Activated T-helper 17 cell treated with anti-CD3 and anti-CD28 coated beads, Interleukin-2, amount 50 U/mL, for 72 hours (primary cell): ENCODE measurements around the gene TMEM238L. TPM values are rescaled to one million over a fixed set of nuclear protein-coding genes. Genes with fewer than 3 reads are reported as not detected.
"Not testable (repeated sequence)": the region's sequence is repeated elsewhere in the genome, so short reads cannot be mapped to it uniquely, and the experiment has no call there.

Experiments used
- ATAC-seq: fragments of 150-1000 bp; cut with Tn5 transposase; replicated peaks from 2 replicates; pipeline ENCODE4 v1.10.0; 2021; ENCODE audit warnings: mild to moderate bottlenecking, moderate library complexity
- H3K27ac Mint-ChIP-seq: one replicate; pipeline ENCODE4 v1.8.0; 2022; ENCODE audit warnings: mixed read lengths
- H3K27me3 Mint-ChIP-seq: one replicate; pipeline ENCODE4 v1.8.0; 2022; ENCODE audit warnings: mixed read lengths
- H3K36me3 Mint-ChIP-seq: one replicate; pipeline ENCODE4 v1.8.0; 2022; ENCODE audit warnings: low read depth, mild to moderate bottlenecking, mixed read lengths
- H3K4me1 Mint-ChIP-seq: one replicate; pipeline ENCODE4 v1.8.0; 2022; ENCODE audit warnings: mixed read lengths
- H3K4me3 Mint-ChIP-seq: one replicate; pipeline ENCODE4 v1.8.0; 2022; ENCODE audit warnings: mild to moderate bottlenecking, mixed read lengths
- H3K9me3 Mint-ChIP-seq: one replicate; pipeline ENCODE4 v1.8.0; 2022; ENCODE audit warnings: mixed read lengths
- total RNA-seq, 2 donors: library from RNA; stranded (reverse); gene quantifications; one replicate each; pipeline ENCODE4 v1.2.3, GENCODE V29; 2022

Gene TMEM238L, protein sequence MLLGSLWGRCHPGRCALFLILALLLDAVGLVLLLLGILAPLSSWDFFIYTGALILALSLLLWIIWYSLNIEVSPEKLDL
- total RNA-seq: not detected

DNA sequence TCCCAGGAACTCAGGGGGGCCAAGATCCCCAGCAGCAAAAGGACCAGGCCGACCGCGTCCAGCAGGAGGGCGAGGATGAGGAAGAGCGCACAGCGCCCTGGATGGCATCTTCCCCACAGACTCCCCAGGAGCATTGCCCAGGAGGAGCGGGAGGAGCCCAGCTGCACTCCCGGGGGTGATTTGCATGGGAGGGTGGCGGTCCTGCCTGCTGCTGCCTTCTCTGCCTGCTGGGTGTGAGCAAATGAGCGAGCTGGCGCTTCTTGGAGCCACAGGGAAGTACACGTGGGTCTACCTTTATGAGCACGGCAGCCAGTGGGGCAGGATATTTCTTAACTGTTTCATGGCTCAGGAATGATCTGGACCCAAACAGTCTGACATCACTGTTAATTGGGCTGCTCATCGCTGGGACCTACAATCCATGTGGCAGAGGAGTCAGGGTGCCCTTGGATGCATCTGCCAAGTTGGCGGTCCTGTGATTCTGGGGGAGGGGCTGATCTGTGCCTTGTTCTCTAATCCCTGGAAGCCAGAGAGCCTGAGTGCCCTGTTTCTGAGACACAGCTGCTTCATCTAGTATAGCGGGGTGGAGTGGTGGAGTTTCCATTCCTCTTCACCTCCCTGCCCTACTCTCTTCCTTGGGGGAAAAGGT, at the start of gene TMEM238L:
TSS of gene TMEM238L (minus strand) at position 270 of the 646 bp plus-strand sequence. CDS start at position 134, 136 bp downstream.
- no peak for ATAC-seq
- no peaks in the 10 kb centered on the region for H3K4me1 Mint-ChIP-seq
- H3K9me3 Mint-ChIP-seq: no peaks in the 10 kb centered on the region
- peaks cover 5% of the 10 kb centered on the region for H3K27me3 Mint-ChIP-seq
- no peak within 1 kb of the TSS for H3K27ac Mint-ChIP-seq
- H3K4me3 Mint-ChIP-seq: no peak within 1 kb of the TSS
- H3K36me3 Mint-ChIP-seq: no peaks in the 10 kb centered on the region

DNA sequence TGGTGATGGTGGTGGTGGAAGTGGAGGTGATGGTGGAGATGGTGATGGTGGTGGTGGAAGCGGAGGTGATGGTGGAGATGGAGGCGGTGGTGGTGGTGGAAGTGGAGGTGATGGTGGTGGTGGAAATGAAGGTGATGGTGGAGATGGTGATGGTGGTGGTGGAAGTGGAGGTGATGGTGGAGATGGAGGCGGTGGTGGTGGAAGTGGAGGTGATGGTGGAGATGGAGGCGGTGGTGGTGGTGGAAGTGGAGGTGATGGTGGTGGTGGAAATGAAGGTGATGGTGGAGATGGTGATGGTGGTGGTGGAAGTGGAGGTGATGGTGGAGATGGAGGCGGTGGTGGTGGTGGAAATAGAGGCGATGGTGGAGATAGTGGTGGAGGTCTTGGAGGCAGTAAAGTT, 42.7 kb upstream of the TMEM238L start:
- not testable (repeated sequence) for H3K36me3 Mint-ChIP-seq, ATAC-seq, H3K27me3 Mint-ChIP-seq, H3K9me3 Mint-ChIP-seq, H3K4me3 Mint-ChIP-seq, H3K27ac Mint-ChIP-seq
- peaks cover 14% of the 10 kb centered on the region for H3K4me1 Mint-ChIP-seq

DNA sequence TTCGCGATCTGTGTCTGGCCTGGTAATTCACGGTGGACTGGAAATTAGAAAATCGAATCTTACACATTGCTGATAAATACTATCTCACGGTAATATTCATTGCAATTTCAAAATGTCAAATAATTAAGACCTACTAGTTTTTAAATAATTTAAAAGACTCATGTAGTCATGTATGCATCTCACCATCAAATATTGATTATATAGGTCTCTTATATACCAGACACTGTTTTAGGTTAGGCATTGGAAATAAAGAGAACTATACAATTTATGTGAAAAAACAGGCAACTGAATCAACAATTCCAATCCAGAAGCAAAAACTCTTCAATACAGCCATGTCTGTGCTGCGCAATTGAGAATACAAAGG, 41.5 kb upstream of the TMEM238L start:
- Mint-ChIP-seq H3K36me3 (no peaks in the 10 kb centered on the region), H3K4me3 (peak overlapping the region; percentile 83), H3K9me3 (no peaks in the 10 kb centered on the region), H3K4me1 (peaks cover 14% of the 10 kb centered on the region), H3K27ac (peak overlapping the region; percentile 17), H3K27me3 (peaks cover 4% of the 10 kb centered on the region)
- ATAC-seq: no peak

DNA sequence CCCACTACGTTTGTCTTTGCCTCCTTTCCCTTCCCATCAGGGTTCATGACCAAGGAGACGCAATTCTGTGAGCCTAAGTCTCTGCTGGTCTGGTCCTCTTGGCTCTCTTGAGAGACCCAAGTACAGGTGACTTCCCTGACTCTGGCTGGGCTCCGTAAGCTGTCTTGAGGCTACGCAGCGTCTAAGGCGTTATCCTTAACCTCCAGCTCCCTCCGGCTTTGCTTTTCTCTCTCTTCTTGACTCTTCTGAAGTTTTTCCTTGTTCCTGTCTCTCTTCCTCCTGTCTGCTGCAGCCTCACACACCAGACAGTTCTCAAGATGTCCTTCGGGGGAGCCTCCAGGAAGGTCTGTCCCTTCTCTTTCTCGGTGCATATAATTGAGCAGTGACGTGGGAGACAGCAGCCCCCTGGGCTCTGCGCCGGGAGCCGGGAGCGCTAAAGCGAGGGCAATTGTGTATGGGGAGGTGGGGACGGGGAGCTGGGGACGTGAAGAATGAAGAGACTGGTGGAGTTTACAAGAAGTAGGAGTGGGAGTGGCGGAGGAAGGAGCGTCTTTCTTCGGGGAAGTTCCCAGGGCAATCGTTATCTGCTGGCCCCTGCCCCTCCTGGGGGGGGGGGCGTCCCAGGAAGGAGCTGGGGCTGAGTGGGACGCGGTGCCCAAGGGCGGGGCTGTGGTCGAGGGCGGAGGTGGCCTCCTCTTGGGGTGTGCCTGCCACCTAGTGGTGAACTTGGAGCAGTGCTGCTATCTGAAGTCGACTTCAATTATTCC, 40.9 kb upstream of the TMEM238L start:
- peak; percentile 93 for ATAC-seq
- H3K27ac Mint-ChIP-seq: peak overlapping the region; percentile 17
- peaks cover 4% of the 10 kb centered on the region for H3K27me3 Mint-ChIP-seq
- H3K4me1 Mint-ChIP-seq: peaks cover 14% of the 10 kb centered on the region
- no peaks in the 10 kb centered on the region for H3K36me3 Mint-ChIP-seq
- peak overlapping the region; percentile 83 for H3K4me3 Mint-ChIP-seq
- no peaks in the 10 kb centered on the region for H3K9me3 Mint-ChIP-seq

DNA sequence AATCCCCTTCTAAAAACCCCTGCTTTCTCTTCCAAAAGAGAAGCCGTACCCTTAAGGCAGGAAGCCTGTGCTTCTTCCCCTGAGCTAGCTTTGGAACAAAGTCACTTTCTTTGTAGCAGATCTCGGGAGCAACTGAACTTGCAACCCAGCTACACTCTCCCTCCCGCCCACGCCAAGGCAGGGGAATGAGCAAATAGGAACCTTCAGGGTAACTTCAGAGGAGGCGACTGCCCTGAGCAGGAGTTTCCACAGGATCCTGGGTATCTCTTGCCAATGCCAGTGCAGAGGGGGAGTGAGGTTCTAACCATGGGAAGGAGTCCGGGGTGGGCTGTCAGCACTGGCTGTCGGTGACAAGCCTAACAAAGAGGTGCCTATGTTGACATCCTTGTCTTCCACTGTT, 39.9 kb upstream of the TMEM238L start:
- Mint-ChIP-seq H3K4me1 (peaks cover 14% of the 10 kb centered on the region), H3K36me3 (no peaks in the 10 kb centered on the region), H3K27me3 (no peaks in the 10 kb centered on the region), H3K9me3 (no peaks in the 10 kb centered on the region), H3K4me3 (peak overlapping the region; percentile 83), H3K27ac (no peak overlapping the region)
- ATAC-seq: no peak

DNA sequence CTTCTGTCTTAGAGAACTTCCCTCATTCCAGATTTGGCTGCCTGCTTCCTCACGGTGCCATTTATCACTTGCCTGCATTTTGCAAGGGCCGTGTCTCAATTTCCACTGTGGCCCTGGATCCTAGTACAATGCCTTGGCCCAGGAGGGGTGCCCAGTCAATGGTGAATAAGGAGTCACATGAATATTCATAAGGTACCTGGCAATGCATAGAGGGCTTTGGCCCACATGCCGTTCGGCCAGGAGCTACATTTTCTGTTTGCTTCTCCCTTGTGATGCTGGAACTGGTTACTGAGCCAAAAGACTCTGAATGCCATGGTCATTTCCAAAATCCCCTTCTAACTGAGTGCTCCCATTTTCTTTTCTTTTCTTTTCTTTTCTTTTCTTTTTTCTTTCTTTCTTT, 38.8 kb upstream of the TMEM238L start:
- ATAC-seq: no peak
- Mint-ChIP-seq H3K4me3 (no peak overlapping the region), H3K9me3 (no peaks in the 10 kb centered on the region)

DNA sequence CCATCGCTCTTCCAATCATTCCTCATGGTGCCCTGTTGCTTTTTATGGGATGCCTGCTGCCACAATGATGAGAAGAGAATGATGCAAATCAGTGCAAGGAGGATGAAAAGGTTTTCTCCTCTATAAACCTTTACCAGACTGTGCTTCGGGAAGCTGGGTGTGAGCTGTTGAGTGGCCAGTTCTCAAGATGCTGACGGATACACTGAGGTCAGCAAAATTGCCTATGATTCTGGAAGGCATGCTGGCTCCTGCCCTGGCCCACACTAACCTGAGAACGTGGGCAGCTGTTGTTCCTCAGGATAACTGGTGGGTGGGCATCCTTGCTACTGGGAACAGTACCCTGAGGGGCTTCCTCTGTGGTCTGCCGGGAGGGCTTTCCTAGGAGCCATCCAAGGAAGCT, 34.8 kb upstream of the TMEM238L start:
- ATAC-seq: no peak

More for the DNA sequence above, 38.8 kb upstream of the TMEM238L start:
- Mint-ChIP-seq H3K36me3 (no peaks in the 10 kb centered on the region), H3K27me3 (peaks cover 7% of the 10 kb centered on the region), H3K4me1 (peaks cover 14% of the 10 kb centered on the region), H3K27ac (no peak overlapping the region)

DNA sequence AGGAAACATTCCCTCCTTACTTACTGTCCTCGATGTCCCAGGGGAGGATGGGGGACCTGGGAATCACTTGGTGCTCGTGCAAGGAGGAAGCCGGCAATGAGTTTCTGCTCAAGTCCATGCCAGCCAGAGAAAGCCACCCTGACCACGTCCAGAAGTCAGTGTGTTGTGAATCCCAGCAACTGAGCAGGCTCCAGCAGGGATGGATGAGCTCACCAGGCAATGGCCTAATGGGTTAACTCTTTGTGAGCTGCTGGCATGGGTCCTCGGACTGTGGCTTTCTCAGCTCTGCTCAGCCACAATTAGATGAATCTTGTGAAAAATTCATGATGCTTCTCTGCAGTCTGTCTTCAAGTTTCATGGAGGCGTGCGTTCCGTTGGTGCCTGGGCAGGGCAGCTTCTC, 34.0 kb upstream of the TMEM238L start, which contains the start of gene PIRT:
TSS of gene PIRT (minus strand) at position 167 of the 400 bp plus-strand sequence. CDS start 12,442 bp downstream, outside the sequence.
- ATAC-seq: no peak
- Mint-ChIP-seq H3K27me3 (peaks cover 7% of the 10 kb centered on the region), H3K36me3 (no peaks in the 10 kb centered on the region), H3K9me3 (no peaks in the 10 kb centered on the region), H3K27ac (no peak within 1 kb of the TSS), H3K4me1 (no peaks in the 10 kb centered on the region), H3K4me3 (no peak within 1 kb of the TSS)

More for the DNA sequence above, 34.8 kb upstream of the TMEM238L start:
- H3K9me3 Mint-ChIP-seq: no peaks in the 10 kb centered on the region
- H3K4me3 Mint-ChIP-seq: no peak overlapping the region
- peaks cover 7% of the 10 kb centered on the region for H3K27me3 Mint-ChIP-seq
- H3K36me3 Mint-ChIP-seq: no peaks in the 10 kb centered on the region
- H3K4me1 Mint-ChIP-seq: peaks cover under 1% of the 10 kb centered on the region
- H3K27ac Mint-ChIP-seq: no peak overlapping the region

DNA sequence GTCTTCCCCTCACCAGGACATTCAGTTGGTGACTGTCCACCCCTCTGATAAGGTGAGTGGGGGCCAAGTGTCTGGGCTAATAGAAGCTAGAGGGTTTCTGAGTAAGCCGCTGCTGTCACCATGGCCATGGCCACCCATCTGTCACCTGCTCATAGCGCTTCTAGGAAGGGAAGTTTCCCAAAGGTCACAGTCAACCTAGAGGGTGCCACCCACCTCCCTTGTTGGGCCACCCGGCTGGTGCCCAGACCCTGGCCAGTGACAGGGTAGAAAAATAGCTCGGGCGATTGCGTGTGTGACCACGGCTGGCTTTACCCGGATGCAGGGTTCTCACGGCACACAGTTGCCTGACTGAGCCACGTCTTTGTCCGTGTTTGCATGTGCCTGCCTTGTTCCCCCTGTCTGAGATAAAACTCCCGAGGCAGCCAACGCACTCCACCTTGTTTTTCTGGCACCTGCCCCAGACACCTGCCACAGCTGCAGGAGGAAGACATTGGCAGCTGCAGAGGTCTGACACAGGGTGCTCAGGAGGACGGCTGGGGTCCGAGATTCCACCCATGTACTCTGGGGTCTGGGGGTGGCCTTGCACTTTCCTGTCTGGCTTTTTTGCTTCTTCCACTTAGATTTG, 33.2 kb upstream of the TMEM238L start:
- H3K27me3 Mint-ChIP-seq: peaks cover 11% of the 10 kb centered on the region
- H3K4me3 Mint-ChIP-seq: no peak overlapping the region
- no peaks in the 10 kb centered on the region for H3K9me3 Mint-ChIP-seq
- H3K4me1 Mint-ChIP-seq: no peaks in the 10 kb centered on the region
- no peaks in the 10 kb centered on the region for H3K36me3 Mint-ChIP-seq
- H3K27ac Mint-ChIP-seq: no peak overlapping the region
- no peak for ATAC-seq

DNA sequence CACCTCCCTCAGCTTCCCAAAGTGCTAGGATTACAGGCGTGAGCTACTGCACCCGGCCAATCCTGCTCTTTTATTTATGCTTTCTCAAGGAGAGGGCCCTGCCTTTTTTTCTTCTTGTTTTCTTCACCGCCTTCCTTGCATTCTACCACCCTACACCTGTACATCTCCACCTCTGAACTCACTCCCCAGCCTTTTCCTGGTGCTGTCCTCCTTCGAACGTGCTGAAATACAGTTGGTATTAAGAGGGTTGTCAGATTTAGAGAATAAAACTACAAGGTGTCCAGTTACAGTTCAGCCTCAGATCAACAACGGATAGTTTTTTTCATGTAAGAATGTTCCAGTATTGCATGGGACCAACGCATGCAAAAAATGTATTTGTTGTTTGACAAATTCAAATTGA, 32.2 kb upstream of the TMEM238L start:
- Mint-ChIP-seq H3K4me3 (no peak overlapping the region), H3K27ac (no peak overlapping the region), H3K36me3 (no peaks in the 10 kb centered on the region), H3K9me3 (no peaks in the 10 kb centered on the region), H3K4me1 (no peaks in the 10 kb centered on the region), H3K27me3 (peaks cover 12% of the 10 kb centered on the region)
- no peak for ATAC-seq

DNA sequence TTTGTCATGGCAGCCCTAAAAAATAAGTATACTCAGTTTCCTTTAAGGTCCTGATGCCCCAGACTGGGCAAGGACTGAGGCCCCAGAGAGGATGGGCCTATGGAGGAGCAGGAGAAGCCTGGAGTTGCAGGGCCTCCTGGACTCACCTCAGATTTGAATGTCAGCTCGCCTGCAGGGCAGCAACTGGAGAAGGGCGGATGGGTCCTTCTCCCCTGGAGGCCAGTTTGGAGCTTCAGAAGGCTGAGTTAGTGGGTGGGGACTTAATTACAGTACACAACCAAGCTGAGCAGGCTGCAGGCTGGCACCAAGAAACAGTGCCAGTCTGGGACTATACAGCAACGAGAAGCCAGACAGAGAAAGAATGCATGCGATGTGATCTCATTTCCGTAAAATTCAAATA, 27.8 kb upstream of the TMEM238L start:
- Mint-ChIP-seq H3K27me3 (peaks cover 14% of the 10 kb centered on the region), H3K4me3 (no peak overlapping the region), H3K27ac (no peak overlapping the region), H3K4me1 (no peaks in the 10 kb centered on the region), H3K36me3 (no peaks in the 10 kb centered on the region), H3K9me3 (no peaks in the 10 kb centered on the region)
- ATAC-seq: no peak

DNA sequence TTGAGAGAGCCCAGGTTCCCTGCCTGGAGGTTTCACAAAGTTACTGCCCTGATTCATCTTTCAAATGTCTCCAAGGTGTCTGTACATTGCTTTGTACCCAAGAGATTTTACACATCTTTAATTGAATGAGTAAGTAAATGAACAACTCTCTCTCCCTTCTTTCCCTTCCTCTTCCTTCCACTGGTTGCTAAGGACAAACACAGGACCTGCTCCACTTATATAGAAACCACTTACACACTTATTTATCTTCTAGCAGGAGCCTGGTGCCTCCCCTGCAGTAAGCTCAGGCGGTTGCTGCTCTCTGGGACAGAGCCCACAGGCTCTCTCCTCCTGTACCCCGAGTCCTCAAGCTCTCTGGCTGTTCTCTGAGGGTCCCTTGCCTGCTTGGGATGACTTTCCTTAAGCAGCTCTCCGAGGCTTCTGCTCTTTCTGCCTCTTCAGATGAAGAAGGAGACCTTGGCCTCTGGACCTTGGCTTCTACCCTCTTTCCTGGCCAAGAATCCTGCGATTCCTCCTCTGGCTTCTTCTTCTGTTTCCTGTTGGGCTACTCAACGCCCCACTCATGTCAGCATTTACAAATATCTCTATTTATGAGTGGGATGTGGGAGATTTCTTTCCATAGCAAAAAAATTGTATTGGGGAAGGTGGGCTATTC, 24.1 kb upstream of the TMEM238L start:
- ATAC-seq: no peak
- Mint-ChIP-seq H3K27me3 (peaks cover 22% of the 10 kb centered on the region), H3K9me3 (no peaks in the 10 kb centered on the region), H3K4me3 (no peak overlapping the region), H3K4me1 (no peaks in the 10 kb centered on the region), H3K27ac (no peak overlapping the region), H3K36me3 (no peaks in the 10 kb centered on the region)

DNA sequence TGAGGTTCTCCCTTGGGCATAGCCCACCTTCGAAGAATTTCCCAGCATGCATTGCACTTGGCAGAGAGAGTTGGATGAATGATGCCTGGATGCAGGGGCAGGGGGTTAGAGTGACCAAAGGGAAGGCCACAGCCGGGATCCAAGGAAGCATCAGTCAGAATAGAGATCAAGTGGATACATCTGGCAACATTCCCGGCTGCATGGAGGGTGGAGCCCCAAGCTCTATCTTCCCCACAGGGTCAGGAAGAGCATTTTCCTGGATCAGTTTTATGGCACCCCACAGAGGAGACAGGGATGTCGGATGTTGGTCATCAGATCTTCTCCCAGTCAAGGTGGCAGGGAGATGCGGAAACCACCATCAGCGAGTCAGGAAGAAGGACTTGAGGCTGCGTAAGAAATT, 21.0 kb upstream of the TMEM238L start:
- H3K4me1 Mint-ChIP-seq: no peaks in the 10 kb centered on the region
- H3K36me3 Mint-ChIP-seq: no peaks in the 10 kb centered on the region
- no peaks in the 10 kb centered on the region for H3K9me3 Mint-ChIP-seq
- H3K4me3 Mint-ChIP-seq: no peak overlapping the region
- H3K27me3 Mint-ChIP-seq: peaks cover 15% of the 10 kb centered on the region
- ATAC-seq: no peak
- no peak overlapping the region for H3K27ac Mint-ChIP-seq

DNA sequence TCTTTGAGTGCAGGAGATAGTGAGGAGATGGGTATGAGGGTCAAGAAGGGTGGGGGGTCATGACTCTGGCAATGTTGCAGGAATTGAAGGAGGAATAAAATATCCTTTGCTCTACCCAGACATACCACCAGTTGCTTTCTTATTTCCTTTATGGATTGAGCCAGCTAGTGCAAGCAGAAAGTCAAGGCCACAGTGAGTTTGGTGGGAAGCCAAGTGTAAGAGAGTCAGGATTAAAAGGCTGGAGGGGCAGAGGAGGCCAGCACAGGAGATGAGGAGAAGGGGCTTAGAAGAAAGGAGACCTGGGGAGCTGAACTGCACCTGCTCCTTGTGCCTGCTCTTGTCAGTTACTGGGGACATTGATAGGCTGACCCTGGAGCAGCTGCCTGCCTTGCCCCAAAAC, 17.9 kb upstream of the TMEM238L start:
- no peaks in the 10 kb centered on the region for H3K36me3 Mint-ChIP-seq
- no peak overlapping the region for H3K27ac Mint-ChIP-seq
- no peak overlapping the region for H3K4me3 Mint-ChIP-seq
- H3K9me3 Mint-ChIP-seq: no peaks in the 10 kb centered on the region
- H3K27me3 Mint-ChIP-seq: peaks cover 15% of the 10 kb centered on the region
- H3K4me1 Mint-ChIP-seq: no peaks in the 10 kb centered on the region
- ATAC-seq: no peak
